ENCODE results near the gene DAB2IP. TPM values are rescaled to one million over a fixed set of nuclear protein-coding genes. Genes with fewer than 3 reads are reported as not detected.

The DAB2IP gene
- total and polyA plus RNA-seq, 2 of the 4 experiments (the other 2 are of a cell fraction): 5.6 to 17.2 TPM

- Histone ChIP-seq H2AFZ (replicated peaks; ENCODE audit: low read length, poor library complexity) (no peak overlapping the region), H2BK5ac (ENCODE audit: low read depth, low read length, poor library complexity, severe bottlenecking) (no peak overlapping the region), H3K27ac (ENCODE audit: insufficient read depth, low read length) (no peak overlapping the region), H2AK5ac (ENCODE audit: low read depth, low read length) (no peak overlapping the region), H3K9me1 (ENCODE audit: insufficient read depth, low read length) (peaks cover 3% of the 10 kb centered on the region; the same call in 1 of the 2 replicates), H3K14ac (replicated peaks; ENCODE audit: low read depth, low read length) (no peak overlapping the region), H4K5ac (ENCODE audit: low read depth, low read length) (no peak overlapping the region), H3K9me3 (ENCODE audit: control insufficient read depth, insufficient read depth, low read length) (no peaks in the 10 kb centered on the region), H3K4me2 (ENCODE audit: low read depth, low read length) (no peak overlapping the region), H3K4me3 (ENCODE audit: insufficient read depth, low read depth, low read length) (no peak overlapping the region), H4K91ac (ENCODE audit: insufficient read depth, low read depth, low read length) (no peak overlapping the region), H4K20me1 (ENCODE audit: insufficient read depth, low read length) (peaks cover 20% of the 10 kb centered on the region), H3K23ac (ENCODE audit: low read depth, low read length) (no peak overlapping the region), H2BK20ac (ENCODE audit: low read depth, low read length) (no peak overlapping the region), H3K36me3 (ENCODE audit: control insufficient read depth, insufficient read depth, low read length) (no peaks in the 10 kb centered on the region), H3K4ac (ENCODE audit: low read depth, low read length) (no peak overlapping the region), H3K4me1 (ENCODE audit: control insufficient read depth, insufficient read depth, low read length) (peaks cover 9% of the 10 kb centered on the region; the same call in 1 of the 2 replicates), H3K79me1 (ENCODE audit: low read depth in 1 of 2, low read length in 2 of 2) (peaks cover 0 to 14% of the 10 kb centered on the region in 2 experiments; a peak in 1 of 4 replicates), H3K9ac (ENCODE audit: low read depth, low read length) (no peak overlapping the region), H2BK15ac (ENCODE audit: low read depth, low read length) (no peak overlapping the region), H4K8ac (ENCODE audit: low read depth in 2 of 2, low read length in 2 of 2) (no peak overlapping the region), H3K18ac (ENCODE audit: low read depth, low read length) (no peak overlapping the region), H3K56ac (ENCODE audit: extremely low read depth, insufficient read depth, low read length) (no peak overlapping the region), H2AK9ac (replicated peaks; ENCODE audit: low read depth, low read length, poor library complexity) (no peak overlapping the region), H2BK120ac (ENCODE audit: low read depth, low read length) (no peak overlapping the region), H3K27me3 (ENCODE audit: control insufficient read depth, insufficient read depth, low read length) (peaks cover 5% of the 10 kb centered on the region)
- 100% methylated on average over 1 of the region's 5 CpGs; no CpG with 5 or more reads in 1 of the 2 experiments for WGBS, 2 experiments (ENCODE audit: extremely low coverage in 2 of 2, insufficient read length in 1 of 2)
- DNase-seq (no peak), ATAC-seq (ENCODE audit: low read depth) (no peak)
- ChIA-PET CTCF (no interaction called here), POLR2A (ENCODE audit: unreplicated experiment) (no interaction called here)
- no TSS peak for BruUV-seq (replicated peaks)
- dilution Hi-C loops (cut with HindIII; ENCODE audit: low sequenced_read_pairs, unreplicated experiment) (no loop called here), in situ Hi-C loops (cut with MboI; ENCODE audit: low sequenced_read_pairs) (no loop called here), intact Hi-C loops (cut with micrococcal nuclease) (no loop called here)
- TF ChIP-seq MAZ (IDR thresholded peaks at IDR 0.05; ENCODE audit: borderline replicate concordance, low read depth, low read length) (no peak), SMC3 (IDR thresholded peaks at IDR 0.05; ENCODE audit: low read depth, low read length) (no peak), FOS (IDR thresholded peaks at IDR 0.05; ENCODE audit: low read depth, low read length) (no peak), NFE2L2 (IDR thresholded peaks at IDR 0.05; ENCODE audit: low read depth, low read length) (no peak), USF2 (IDR thresholded peaks at IDR 0.05; ENCODE audit: low read depth, low read length) (no peak), CHD1 (IDR thresholded peaks at IDR 0.05; ENCODE audit: low read depth, low read length) (no peak), CEBPB (IDR thresholded peaks at IDR 0.05; ENCODE audit: low read depth, low read length) (no peak), BHLHE40 (IDR thresholded peaks at IDR 0.05; ENCODE audit: low read depth, low read length) (no peak), MAFK (IDR thresholded peaks at IDR 0.05; ENCODE audit: low read depth, low read length) (no peak), POLR2A (IDR thresholded peaks at IDR 0.05; ENCODE audit: low read depth, low read length) (no peak), RFX5 (IDR thresholded peaks at IDR 0.05; ENCODE audit: low read depth, low read length) (no peak), RCOR1 (IDR thresholded peaks at IDR 0.05; ENCODE audit: insufficient replicate concordance, low read length) (no peak), RAD21 (IDR thresholded peaks at IDR 0.05; ENCODE audit: low read length) (no peak)
- TF ChIP-seq, protein P1, sequence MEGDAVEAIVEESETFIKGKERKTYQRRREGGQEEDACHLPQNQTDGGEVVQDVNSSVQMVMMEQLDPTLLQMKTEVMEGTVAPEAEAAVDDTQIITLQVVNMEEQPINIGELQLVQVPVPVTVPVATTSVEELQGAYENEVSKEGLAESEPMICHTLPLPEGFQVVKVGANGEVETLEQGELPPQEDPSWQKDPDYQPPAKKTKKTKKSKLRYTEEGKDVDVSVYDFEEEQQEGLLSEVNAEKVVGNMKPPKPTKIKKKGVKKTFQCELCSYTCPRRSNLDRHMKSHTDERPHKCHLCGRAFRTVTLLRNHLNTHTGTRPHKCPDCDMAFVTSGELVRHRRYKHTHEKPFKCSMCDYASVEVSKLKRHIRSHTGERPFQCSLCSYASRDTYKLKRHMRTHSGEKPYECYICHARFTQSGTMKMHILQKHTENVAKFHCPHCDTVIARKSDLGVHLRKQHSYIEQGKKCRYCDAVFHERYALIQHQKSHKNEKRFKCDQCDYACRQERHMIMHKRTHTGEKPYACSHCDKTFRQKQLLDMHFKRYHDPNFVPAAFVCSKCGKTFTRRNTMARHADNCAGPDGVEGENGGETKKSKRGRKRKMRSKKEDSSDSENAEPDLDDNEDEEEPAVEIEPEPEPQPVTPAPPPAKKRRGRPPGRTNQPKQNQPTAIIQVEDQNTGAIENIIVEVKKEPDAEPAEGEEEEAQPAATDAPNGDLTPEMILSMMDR (conservative IDR thresholded peaks at IDR 0.05; ENCODE audit: low read depth, low read length): no peak
- TF ChIP-seq, protein P2, sequence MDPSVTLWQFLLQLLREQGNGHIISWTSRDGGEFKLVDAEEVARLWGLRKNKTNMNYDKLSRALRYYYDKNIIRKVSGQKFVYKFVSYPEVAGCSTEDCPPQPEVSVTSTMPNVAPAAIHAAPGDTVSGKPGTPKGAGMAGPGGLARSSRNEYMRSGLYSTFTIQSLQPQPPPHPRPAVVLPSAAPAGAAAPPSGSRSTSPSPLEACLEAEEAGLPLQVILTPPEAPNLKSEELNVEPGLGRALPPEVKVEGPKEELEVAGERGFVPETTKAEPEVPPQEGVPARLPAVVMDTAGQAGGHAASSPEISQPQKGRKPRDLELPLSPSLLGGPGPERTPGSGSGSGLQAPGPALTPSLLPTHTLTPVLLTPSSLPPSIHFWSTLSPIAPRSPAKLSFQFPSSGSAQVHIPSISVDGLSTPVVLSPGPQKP (IDR thresholded peaks at IDR 0.05; ENCODE audit: borderline replicate concordance, low read depth, low read length): no peak
Observed at GRCh38 chr9:121648172-121648571, 3.3 kb upstream of the DAB2IP start.
